HT1080 (cell line): ENCODE measurements around the gene DNAH3. TPM values are rescaled to one million over a fixed set of nuclear protein-coding genes. Genes with fewer than 3 reads are reported as not detected.

Experiments
- DNase-seq: peaks from one replicate; pipeline ENCODE4 v3.0.0-alpha.2; 2015; ENCODE audit warnings: low read depth
- total RNA-seq: library from RNA; depleted of rRNA; stranded (reverse); fragments of >200 nt; shearing (Covaris generic); gene quantifications from 2 replicates; pipeline ENCODE4 v1.2.3, GENCODE V29; 2014

The DNAH3 gene
- total RNA-seq, 1 experiment from 2014 or later, result 0.05 TPM

GRCh38 chr16:20911361-20911760, 239.3 kb downstream of the DNAH3 start:
- DNase-seq, result peak; percentile 88

- peak; percentile 93 for DNase-seq
Measured at GRCh38 chr16:20910781-20911321, 239.8 kb downstream of the DNAH3 start.

GRCh38 chr16:20906341-20907255, 244.0 kb downstream of the DNAH3 start:
- DNase-seq, result peak; percentile 82

DNA sequence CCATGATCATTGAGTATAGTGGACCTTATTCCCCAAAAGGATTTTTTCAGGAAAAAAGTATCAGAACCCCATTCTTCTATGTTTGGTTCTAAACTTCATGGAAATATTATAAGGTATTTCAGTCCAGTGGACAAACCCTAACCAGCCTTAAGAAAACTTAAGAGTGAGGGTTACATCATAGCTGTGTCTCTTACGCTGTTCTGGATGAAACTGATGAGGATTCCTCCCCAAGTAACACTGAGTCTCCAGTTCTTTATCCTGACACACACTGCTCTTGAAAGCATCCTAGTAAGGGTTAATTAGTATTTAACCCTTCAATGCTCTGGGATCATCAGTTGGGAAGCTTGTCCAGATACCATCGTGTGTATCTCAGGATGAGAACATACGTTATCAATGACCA, 245.1 kb downstream of the DNAH3 start:
- DNase-seq, result no peak

DNA sequence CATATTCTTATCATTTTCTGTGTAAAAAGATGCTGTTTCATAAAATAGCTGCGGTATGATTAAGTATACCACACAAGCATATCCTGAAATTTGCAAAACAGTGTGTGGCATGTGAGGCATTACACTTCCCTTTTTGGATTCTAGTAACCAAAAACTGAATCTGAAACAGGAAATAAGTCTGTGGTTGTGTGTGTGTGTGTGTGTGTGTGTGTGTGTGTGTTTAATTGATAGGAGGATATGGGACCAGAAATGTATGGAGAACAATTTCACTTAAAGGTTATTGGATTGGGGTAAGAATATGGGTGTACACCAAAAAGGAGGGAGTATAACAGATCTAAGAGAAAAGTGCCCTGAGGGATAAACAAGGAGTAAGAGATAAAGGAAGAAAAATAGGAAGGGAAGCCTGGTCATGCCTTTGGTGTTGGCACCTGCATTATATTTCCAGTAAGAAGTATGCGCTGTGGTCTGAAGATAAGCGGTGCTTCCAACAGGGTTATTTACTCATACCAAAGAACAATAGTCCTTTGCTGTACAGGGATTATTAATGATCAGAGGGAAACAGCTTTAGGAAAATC, 246.1 kb downstream of the DNAH3 start:
- DNase-seq, result peak; percentile 84

DNA sequence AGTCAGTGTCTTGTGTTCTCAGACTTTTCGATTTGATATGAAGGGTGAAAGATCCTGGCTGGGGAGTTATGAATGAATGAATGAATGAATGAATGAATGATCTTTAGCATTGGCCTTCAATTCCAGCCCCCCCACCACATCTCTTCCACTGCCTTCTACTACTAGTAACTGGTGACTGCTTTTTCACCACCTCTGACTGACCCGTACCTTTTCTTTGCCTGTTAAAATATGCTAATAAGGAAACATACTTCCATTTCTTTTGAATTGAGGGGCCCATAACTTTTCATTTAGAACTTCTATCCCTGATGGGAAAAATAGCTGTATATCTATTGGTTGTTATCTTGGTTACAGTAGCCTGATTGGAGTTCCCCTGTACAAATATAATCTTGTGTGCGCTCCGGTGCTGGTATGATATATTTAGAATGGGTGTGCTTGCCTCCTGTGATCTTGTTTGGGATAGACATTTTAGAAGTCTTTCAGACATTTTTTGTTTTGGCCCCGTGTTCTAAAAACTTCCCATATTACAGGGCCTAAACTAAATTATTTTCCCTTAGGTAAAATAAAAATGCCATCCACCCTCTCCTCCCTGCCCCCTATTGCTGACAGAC, 246.6 kb downstream of the DNAH3 start:
- DNase-seq, result no peak

- no peak for DNase-seq
Measured at GRCh38 chr16:20903116-20903898, 247.3 kb downstream of the DNAH3 start.

DNA sequence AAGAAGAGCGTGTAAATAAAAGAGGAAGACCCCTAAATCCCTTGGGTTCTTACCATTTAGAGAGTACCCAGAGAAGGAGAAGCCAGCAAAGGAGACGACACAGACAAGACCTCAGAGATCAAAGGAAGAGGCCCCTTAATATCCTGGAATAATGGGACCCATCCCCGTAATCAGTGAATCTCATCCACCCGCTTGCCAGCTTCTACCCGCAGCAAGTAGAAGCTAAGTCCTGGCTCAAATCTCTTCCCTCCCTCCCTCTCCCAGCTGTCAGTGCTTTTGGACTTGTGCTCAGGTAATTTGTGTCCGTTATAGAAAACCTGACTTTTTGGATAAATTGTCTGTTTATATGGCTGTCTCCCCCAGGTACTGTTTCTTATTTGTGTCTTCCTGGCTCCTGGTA, 248.2 kb downstream of the DNAH3 start:
- no peak for DNase-seq

- no peak for DNase-seq
Measured at GRCh38 chr16:20901436-20902112, 249.1 kb downstream of the DNAH3 start.

DNA sequence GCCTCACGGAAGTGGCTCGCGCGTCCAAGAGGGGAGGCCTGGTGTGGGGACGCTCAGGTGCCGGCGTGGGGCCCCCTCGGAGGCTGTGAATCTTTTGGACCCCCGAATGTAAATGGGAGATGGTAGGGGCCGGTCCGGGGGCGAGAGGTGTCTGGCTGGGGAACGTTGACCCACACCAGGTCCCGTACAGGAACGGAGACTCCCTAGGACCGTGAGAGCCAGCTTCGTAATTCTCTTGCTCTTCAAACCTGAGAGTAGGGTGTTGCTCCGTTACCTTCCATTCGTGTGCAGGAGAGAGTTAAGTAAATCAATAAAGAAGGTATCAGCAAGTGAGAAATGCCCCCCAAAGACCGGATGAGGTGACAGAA, 249.6 kb downstream of the DNAH3 start:
- DNase-seq, result no peak

DNA sequence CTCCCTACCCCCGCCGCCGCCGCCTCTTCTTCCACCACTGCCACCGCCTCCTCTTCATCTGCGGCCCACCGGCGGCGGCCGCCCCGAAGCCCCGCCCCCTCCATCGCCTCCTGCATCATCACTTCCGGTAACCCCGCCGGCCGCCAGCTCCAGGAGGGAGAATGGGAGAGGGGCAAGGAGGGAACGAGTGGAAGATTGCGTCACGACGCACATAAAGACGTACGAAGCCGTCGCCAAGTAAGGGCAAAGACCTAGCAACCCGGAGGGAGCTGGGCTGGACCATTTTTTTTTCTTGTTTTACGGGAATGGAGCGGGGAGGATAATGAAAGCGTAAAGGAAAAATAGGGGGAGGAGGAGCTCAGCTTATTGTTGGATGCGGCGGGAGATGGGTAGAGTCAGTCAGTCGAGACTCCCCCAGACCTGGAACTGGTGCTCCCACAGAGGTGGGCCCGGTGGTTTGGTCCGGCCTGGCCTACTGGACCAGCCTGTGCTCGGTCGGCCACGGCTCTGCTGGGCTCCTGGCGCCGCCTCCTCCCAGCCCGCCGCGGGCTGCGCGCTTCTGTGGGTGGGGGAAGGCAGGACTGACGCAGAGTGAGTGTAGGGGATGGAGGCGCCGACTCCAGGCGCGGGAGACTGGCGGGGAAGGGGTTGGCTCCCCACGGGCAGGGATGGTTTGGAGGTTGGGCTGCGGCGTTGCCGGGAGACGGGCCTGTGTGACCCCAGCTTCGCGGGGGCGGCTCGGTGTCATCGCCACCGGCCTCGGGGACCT, 250.2 kb downstream of the DNAH3 start, which contains the start of the genes DCUN1D3 and LYRM1:
DCUN1D3 (minus strand) TSS at position 60 of the 769 bp plus-strand sequence. CDS start 37,820 bp downstream, outside the sequence.
LYRM1 (plus strand) TSS at position 473 of the 769 bp plus-strand sequence. CDS start 14,785 bp downstream, outside the sequence.
- DNase-seq, result peak; percentile 98

- no peak for DNase-seq
Measured at GRCh38 chr16:20899477-20900298, 251.0 kb downstream of the DNAH3 start.

GRCh38 chr16:20899071-20899470, 251.6 kb downstream of the DNAH3 start:
- no peak for DNase-seq

DNA sequence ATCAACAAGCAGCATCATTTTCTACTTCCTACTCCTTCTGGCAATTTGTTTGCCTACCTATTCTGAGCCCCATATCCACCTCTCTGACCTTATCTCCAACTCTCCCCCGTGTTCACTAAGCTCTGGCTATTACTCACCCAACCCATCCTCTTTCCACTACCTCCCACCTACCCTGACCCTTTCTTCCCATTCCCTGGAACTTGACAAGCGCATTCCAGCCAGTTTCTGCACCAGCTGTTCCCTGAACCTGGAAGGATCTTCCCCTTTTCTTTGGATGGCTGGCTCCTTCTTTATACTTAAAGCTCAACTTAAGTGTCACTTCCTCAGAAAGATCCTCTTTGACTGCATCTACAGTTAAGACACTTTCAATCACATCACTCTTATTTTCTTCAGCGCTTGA, 252.7 kb downstream of the DNAH3 start:
- no peak for DNase-seq

DNA sequence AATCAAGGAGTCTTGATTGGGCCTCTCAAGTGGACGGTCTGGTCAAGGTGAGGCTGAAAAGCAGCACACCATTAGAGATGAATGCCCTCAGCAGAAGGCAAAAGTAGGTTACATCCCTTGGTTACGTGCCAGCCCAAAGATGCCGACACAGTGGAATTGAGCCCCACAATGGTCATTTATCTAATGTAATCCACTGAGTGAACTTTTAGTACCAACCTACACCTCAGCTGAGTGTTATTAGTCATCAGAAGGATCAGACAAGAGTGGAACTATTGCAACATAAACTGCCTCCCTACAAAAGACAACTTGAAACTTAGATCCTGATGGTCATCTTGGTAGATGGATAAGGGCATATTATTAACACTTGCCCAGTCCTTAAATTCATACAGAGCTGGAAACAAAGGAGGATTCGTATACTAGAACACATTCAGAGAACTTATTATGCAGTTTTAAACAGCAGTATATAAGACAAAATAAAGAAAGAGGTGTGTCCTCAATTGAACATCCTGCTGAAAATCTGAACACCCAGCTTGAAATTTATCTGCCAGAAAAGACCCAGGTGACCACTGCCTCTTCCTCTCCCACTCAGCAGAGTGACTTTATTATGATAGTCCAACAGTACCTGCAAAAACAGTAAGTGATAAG, 253.3 kb downstream of the DNAH3 start:
- DNase-seq, result no peak

DNA sequence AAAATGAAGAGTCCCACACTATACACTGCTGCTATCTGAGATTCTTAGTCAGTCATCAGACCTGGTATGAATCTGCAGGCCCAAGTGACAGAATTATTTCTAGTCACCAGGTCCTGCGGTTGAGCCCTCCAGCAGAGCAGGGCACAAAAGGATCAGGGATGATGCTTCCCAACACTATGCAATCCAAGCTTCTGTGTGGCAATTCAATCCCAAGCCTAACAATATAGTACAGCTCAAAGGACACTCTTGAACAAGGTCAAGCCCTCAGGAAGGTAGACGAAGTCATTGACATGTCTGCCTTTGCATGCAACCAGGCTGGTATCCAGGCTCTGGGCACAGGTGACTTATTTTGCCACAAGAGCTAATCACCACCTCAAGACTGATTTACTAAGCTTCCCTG, 256.3 kb downstream of the DNAH3 start:
- DNase-seq, result no peak

- DNase-seq, result no peak
Measured at GRCh38 chr16:20889625-20890275, 260.9 kb downstream of the DNAH3 start.

DNA sequence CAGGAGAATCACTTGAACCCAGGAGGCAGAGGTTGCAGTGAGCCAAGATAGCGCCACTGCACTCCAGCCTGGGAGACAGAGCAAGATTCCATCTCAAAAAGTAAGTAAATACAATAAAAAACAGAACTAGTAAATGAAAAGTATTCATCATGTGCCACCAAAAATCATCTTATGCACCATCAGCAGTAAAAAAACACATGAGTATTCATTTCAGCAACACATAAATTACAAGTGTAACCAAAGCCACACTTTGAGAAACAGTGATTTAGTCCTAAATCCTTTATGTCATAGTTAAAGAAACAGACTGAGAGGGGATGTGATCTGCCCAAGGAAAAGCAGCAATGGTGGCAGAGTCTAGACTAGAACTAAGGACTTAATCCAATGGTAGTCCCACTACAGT, 263.4 kb downstream of the DNAH3 start:
- DNase-seq, result no peak
